ENCODE measurements around the gene C8G. TPM values are rescaled to one million over a fixed set of nuclear protein-coding genes. Genes with fewer than 3 reads are reported as not detected.

Gene C8G
- total and polyA plus RNA-seq, 8 donors = 2.3 to 5.5 TPM; not detected in 6

GRCh38 chr9:136988872-136989271 is 43.8 kb downstream of the C8G start:
- Histone ChIP-seq H3K9me3 (no peaks in the 10 kb centered on the region), H3K27ac (no peak overlapping the region), H3K36me3 (peaks cover 0 to 6% (median 4%) of the 10 kb centered on the region in 4 donors), H3K4me1 (peaks cover 16 to 32% (median 28%) of the 10 kb centered on the region in 4 donors), H3K4me3 (no peak overlapping the region), H3K27me3 (peaks cover 12 to 42% (median 25%) of the 10 kb centered on the region in 3 donors)
- intact Hi-C loops (cut with DNase I; ENCODE audit: low total_unique reads) = no loop called here
- no peak for DNase-seq
- WGBS, 5 donors = 90 to 96% (median 94%) methylated on average over 4 of the region's 4 CpGs
- TF ChIP-seq EP300 (IDR thresholded peaks at IDR 0.05) = no peak
- TF ChIP-seq POLR2A (IDR thresholded peaks at IDR 0.05) = no peak
- TF ChIP-seq CTCF (IDR thresholded peaks at IDR 0.05) = no peak
- TF ChIP-seq POLR2AphosphoS5 (IDR thresholded peaks at IDR 0.05) = no peak

GRCh38 chr9:136990242-136990911 is 45.3 kb downstream of the C8G start:
- H3K4me3 ChIP-seq = no peak overlapping the region
- 68 to 79% (median 76%) methylated on average over 8 to 10 of the region's 10 CpGs for WGBS, 5 donors
- H3K27me3 ChIP-seq = peaks cover 3 to 42% (median 10%) of the 10 kb centered on the region in 3 donors
- no peaks in the 10 kb centered on the region for H3K9me3 ChIP-seq
- no peak for DNase-seq
- TF ChIP-seq CTCF (IDR thresholded peaks at IDR 0.05) (no peak), POLR2AphosphoS5 (IDR thresholded peaks at IDR 0.05) (no peak), POLR2A (IDR thresholded peaks at IDR 0.05) (no peak), EP300 (IDR thresholded peaks at IDR 0.05) (no peak)
- H3K27ac ChIP-seq = peak overlapping the region in 1 of 5 donors; percentile 92
- peaks cover 29 to 39% (median 36%) of the 10 kb centered on the region in 4 donors for H3K4me1 ChIP-seq
- peaks cover 0 to 15% (median 11%) of the 10 kb centered on the region in 4 donors for H3K36me3 ChIP-seq
- intact Hi-C loops (cut with DNase I; ENCODE audit: low total_unique reads) = no loop called here

- peaks cover 43 to 53% (median 50%) of the 10 kb centered on the region in 4 donors for H3K4me1 ChIP-seq
- TF ChIP-seq POLR2A (IDR thresholded peaks at IDR 0.05) (no peak), POLR2AphosphoS5 (IDR thresholded peaks at IDR 0.05) (peak in 1 of 3 donors; percentile 57), EP300 (IDR thresholded peaks at IDR 0.05) (no peak)
- intact Hi-C loops (cut with DNase I; ENCODE audit: low total_unique reads) = no loop called here
- H3K36me3 ChIP-seq = peaks cover 0 to 15% (median 11%) of the 10 kb centered on the region in 4 donors
- peak within 1 kb of the TSS; percentile 67 to 84 (median 73) for H3K4me3 ChIP-seq
- no peaks in the 10 kb centered on the region for H3K9me3 ChIP-seq
- peak within 1 kb of the TSS; percentile 92 to 94 (median 94) for H3K27ac ChIP-seq
- peak; percentile 94 to 97 for DNase-seq
- peaks cover 0 to 42% (median 0%) of the 10 kb centered on the region in 3 donors for H3K27me3 ChIP-seq
- 0 to 2% (median 0%) methylated on average over 29 to 92 of the region's 92 CpGs for WGBS, 5 donors
Observed at GRCh38 chr9:136991993-136992818, 47.2 kb downstream of the C8G start, which contains the start of gene PAXX. Gene PAXX (plus strand): TSS chr9:136992422. CDS start chr9:136992444, 22 bp downstream.

- peak overlapping the region; percentile 67 to 84 (median 73) for H3K4me3 ChIP-seq
- no peak for TF ChIP-seq POLR2A (IDR thresholded peaks at IDR 0.05)
- no peak for TF ChIP-seq CTCF (IDR thresholded peaks at IDR 0.05)
- TF ChIP-seq EP300 (IDR thresholded peaks at IDR 0.05) = no peak
- no peak for TF ChIP-seq POLR2AphosphoS5 (IDR thresholded peaks at IDR 0.05)
- 14 to 55% (median 37%) methylated on average over 4 to 18 of the region's 18 CpGs for WGBS, 5 donors
Observed at GRCh38 chr9:136992819-136993369, 47.9 kb downstream of the C8G start.

More at GRCh38 chr9:136992819-136993369, 47.9 kb downstream of the C8G start:
- Histone ChIP-seq H3K4me1 (peaks cover 44 to 60% (median 55%) of the 10 kb centered on the region in 4 donors), H3K27me3 (peaks cover 0 to 40% (median 0%) of the 10 kb centered on the region in 3 donors), H3K9me3 (no peaks in the 10 kb centered on the region), H3K27ac (peak overlapping the region; percentile 79 to 94 (median 92)), H3K36me3 (peaks cover 0 to 15% (median 11%) of the 10 kb centered on the region in 4 donors)
- no peak for DNase-seq
- intact Hi-C loops (cut with DNase I; ENCODE audit: low total_unique reads) = no loop called here
